ENCODE data around the gene BLVRB. TPM values are rescaled to one million over a fixed set of nuclear protein-coding genes. Genes with fewer than 3 reads are reported as not detected.
"Not testable (repeated sequence)": the region's sequence is repeated elsewhere in the genome, so short reads cannot be mapped to it uniquely, and the experiment has no call there.

The BLVRB gene
- total RNA-seq, 1 donor from 2014 or later = 141 TPM

DNA sequence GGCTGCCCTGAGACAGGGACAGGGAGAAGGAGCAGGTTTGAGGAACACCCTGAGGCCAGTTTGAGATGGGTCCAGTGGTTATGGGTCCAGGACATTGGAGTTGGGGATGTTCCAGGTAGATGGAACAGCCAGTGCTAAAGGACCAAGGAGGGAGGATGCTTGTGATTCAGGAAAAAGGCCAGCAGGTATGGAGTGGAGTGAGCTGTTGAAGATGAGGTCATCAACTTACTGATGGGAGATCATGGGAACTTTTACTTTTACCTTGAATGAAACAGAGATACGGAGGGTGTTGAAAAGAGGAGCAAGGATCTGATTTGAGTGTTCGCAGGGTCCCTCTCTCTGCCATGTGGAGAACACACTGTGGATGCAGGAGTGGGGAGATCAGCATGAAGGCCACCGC, 26.7 kb upstream of the BLVRB start:
- Histone ChIP-seq H3K9me3 (ENCODE audit: control insufficient read depth in 3 of 3, low read length in 3 of 3) (no peaks in the 10 kb centered on the region), H3K27ac (ENCODE audit: low read depth, low read length) (no peak overlapping the region), H3K4me1 (ENCODE audit: control insufficient read depth in 3 of 3, insufficient read depth in 3 of 3, low read length in 3 of 3) (no peaks in the 10 kb centered on the region), H3K27me3 (ENCODE audit: control insufficient read depth in 3 of 3, insufficient read depth in 3 of 3, low read length in 3 of 3) (peaks cover 0 to 8% (median 6%) of the 10 kb centered on the region in 3 donors), H3K4me3 (ENCODE audit: low read length in 3 of 3) (no peak overlapping the region), H3K9ac (ENCODE audit: low read depth in 1 of 3, low read length in 3 of 3) (no peak overlapping the region), H3K36me3 (ENCODE audit: control insufficient read depth in 3 of 3, insufficient read depth in 3 of 3, low read length in 3 of 3) (peaks cover 2 to 11% (median 5%) of the 10 kb centered on the region in 3 donors)

DNA sequence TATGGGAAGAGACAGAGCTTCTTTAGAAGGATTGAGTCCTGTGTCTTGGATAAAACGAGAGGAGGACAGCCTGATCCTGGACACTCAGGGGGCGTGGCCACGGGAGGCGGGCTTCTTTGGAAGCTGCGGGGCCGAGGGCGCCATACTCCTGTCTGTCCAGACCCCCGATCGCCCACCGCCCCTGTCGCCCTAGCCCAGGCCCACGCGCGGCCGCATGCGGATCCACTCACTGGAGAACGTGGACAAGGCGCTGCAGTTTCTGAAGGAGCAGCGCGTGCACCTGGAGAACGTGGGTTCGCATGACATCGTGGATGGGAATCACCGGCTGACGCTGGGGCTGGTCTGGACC, 24.3 kb upstream of the BLVRB start:
- H3K9me3 ChIP-seq (ENCODE audit: control insufficient read depth in 3 of 3, low read length in 3 of 3) = no peaks in the 10 kb centered on the region
- H3K9ac ChIP-seq (ENCODE audit: low read depth in 1 of 3, low read length in 3 of 3) = no peak overlapping the region
- H3K4me1 ChIP-seq (ENCODE audit: control insufficient read depth in 3 of 3, insufficient read depth in 3 of 3, low read length in 3 of 3) = no peaks in the 10 kb centered on the region
- H3K4me3 ChIP-seq (ENCODE audit: low read length in 3 of 3) = no peak overlapping the region
- H3K27ac ChIP-seq (ENCODE audit: low read depth, low read length) = no peak overlapping the region
- peaks cover 2 to 5% (median 2%) of the 10 kb centered on the region in 3 donors for H3K36me3 ChIP-seq (ENCODE audit: control insufficient read depth in 3 of 3, insufficient read depth in 3 of 3, low read length in 3 of 3)
- peaks cover 0 to 8% (median 6%) of the 10 kb centered on the region in 3 donors for H3K27me3 ChIP-seq (ENCODE audit: control insufficient read depth in 3 of 3, insufficient read depth in 3 of 3, low read length in 3 of 3)

DNA sequence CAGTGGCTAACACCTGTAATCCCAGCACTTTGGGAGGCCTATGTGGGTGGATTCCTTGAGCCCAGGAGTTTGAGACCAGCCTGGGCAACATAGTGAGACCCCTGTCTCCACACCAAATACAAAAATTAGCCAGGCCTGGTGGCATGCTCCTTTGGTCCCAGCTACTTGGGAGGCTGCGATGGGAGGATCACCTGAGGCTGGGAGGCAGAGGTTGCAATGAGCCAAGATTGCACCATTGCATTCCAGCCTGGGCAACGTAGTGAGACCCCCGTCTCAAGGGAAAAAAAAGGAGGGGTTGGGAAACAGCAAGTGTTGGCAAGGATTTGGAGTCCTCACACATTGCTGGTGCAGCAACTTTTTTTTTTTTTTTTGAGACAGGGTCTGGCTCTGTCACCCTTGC, 20.5 kb upstream of the BLVRB start:
- no peak overlapping the region for H3K27ac ChIP-seq (ENCODE audit: low read depth, low read length)
- H3K36me3 ChIP-seq (ENCODE audit: control insufficient read depth in 3 of 3, insufficient read depth in 3 of 3, low read length in 3 of 3) = no peaks in the 10 kb centered on the region
- no peak overlapping the region for H3K9ac ChIP-seq (ENCODE audit: low read depth in 1 of 3, low read length in 3 of 3)
- H3K4me3 ChIP-seq (ENCODE audit: low read length in 3 of 3) = no peak overlapping the region
- no peaks in the 10 kb centered on the region for H3K9me3 ChIP-seq (ENCODE audit: control insufficient read depth in 3 of 3, low read length in 3 of 3)
- H3K27me3 ChIP-seq (ENCODE audit: control insufficient read depth in 3 of 3, insufficient read depth in 3 of 3, low read length in 3 of 3) = peaks cover 0 to 8% (median 6%) of the 10 kb centered on the region in 3 donors
- no peaks in the 10 kb centered on the region for H3K4me1 ChIP-seq (ENCODE audit: control insufficient read depth in 3 of 3, insufficient read depth in 3 of 3, low read length in 3 of 3)

DNA sequence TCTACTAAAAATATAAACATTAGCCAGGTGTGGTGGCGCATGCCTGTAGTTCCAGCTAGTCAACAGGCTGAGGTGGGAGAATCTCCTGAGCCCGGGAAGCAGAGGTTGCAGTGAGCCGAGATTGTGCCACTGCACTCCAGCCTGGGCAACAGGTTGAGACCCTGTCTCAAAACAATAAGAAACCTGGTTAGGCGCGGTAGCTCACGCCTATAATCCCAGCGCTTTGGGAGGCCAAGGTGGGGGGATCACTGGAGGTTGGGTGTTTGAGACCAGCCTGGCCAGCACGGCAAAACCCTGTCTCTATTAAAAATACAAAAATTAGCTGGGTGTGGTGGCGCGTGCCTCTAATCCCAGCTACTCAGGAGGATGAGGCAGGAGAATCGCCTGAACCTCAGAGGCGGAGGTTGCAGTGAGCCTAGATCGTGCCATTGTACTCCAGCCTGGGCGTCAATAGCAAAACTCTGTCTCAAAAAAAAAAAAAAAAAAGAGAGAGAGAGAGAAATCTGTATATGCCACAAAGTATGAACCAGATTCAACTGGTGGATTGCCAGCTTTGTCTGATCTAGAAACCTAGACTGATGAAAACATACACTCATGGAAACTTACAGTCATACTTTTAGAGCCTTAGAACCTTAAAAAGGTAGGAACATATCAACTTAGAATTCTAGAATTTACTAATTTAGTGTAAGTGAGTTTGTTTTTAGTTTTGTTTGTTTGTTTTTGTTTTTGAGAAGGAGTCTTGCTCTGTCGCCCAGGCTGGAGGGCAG, 10.5 kb upstream of the BLVRB start:
- H3K4me1 ChIP-seq (ENCODE audit: control insufficient read depth in 3 of 3, insufficient read depth in 3 of 3, low read length in 3 of 3); H3K4me3 ChIP-seq (ENCODE audit: low read length in 3 of 3); H3K27me3 ChIP-seq (ENCODE audit: control insufficient read depth in 3 of 3, insufficient read depth in 3 of 3, low read length in 3 of 3); H3K27ac ChIP-seq (ENCODE audit: low read depth, low read length); H3K9ac ChIP-seq (ENCODE audit: low read depth in 1 of 3, low read length in 3 of 3); H3K9me3 ChIP-seq (ENCODE audit: control insufficient read depth in 3 of 3, low read length in 3 of 3); H3K36me3 ChIP-seq (ENCODE audit: control insufficient read depth in 3 of 3, insufficient read depth in 3 of 3, low read length in 3 of 3): not testable (repeated sequence)

DNA sequence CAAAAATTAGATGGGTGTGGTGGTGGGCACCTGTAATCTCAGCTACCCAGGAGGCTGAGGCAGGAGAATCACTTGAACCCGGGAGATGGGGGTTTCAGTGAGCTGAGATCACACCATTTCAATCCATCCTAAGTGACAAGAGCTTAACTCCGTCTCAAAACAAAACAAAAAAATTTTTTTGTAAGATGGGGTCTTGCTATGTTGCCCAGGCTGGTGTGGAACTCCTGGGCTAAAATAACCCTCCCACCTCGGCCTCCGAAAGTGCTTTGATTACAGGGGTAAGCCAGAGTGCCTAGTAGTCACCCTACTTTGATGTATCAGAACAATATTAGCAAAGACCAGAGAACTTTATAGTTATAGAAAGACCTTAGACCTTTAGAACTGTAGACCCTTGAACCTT, 9.2 kb upstream of the BLVRB start:
- no peaks in the 10 kb centered on the region for H3K27me3 ChIP-seq (ENCODE audit: control insufficient read depth in 3 of 3, insufficient read depth in 3 of 3, low read length in 3 of 3)
- no peak overlapping the region for H3K27ac ChIP-seq (ENCODE audit: low read depth, low read length)
- no peaks in the 10 kb centered on the region for H3K4me1 ChIP-seq (ENCODE audit: control insufficient read depth in 3 of 3, insufficient read depth in 3 of 3, low read length in 3 of 3)
- no peak overlapping the region for H3K9ac ChIP-seq (ENCODE audit: low read depth in 1 of 3, low read length in 3 of 3)
- peaks cover 0 to 3% (median 0%) of the 10 kb centered on the region in 3 donors for H3K36me3 ChIP-seq (ENCODE audit: control insufficient read depth in 3 of 3, insufficient read depth in 3 of 3, low read length in 3 of 3)
- no peak overlapping the region for H3K4me3 ChIP-seq (ENCODE audit: low read length in 3 of 3)
- H3K9me3 ChIP-seq (ENCODE audit: control insufficient read depth in 3 of 3, low read length in 3 of 3) = no peaks in the 10 kb centered on the region

DNA sequence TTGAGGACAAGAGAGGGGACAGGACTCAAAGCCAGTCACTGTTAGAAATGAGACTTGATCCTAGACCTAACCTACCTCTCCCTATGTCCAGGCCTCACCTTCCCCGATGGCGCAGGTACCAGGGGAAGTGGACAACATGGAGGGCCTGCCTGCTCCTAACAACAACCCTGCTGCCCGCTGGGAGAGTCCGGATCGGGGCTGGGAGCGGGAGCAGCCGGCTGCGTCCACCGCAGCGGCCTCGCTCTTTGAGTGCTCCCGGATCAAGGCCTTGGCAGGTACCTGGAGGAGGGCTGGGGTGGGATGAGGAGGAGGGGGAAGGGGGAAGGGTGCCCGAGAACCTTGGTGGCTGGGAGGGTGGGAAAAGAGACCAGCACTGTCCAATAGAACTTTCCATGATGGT, 7.0 kb upstream of the BLVRB start:
- Histone ChIP-seq H3K27ac (ENCODE audit: low read depth, low read length) (no peak overlapping the region), H3K36me3 (ENCODE audit: control insufficient read depth in 3 of 3, insufficient read depth in 3 of 3, low read length in 3 of 3) (peaks cover 0 to 1% (median 0%) of the 10 kb centered on the region in 3 donors), H3K9me3 (ENCODE audit: control insufficient read depth in 3 of 3, low read length in 3 of 3) (no peaks in the 10 kb centered on the region), H3K4me3 (ENCODE audit: low read length in 3 of 3) (no peak overlapping the region), H3K4me1 (ENCODE audit: control insufficient read depth in 3 of 3, insufficient read depth in 3 of 3, low read length in 3 of 3) (peaks cover 0 to 3% (median 0%) of the 10 kb centered on the region in 3 donors), H3K27me3 (ENCODE audit: control insufficient read depth in 3 of 3, insufficient read depth in 3 of 3, low read length in 3 of 3) (no peaks in the 10 kb centered on the region), H3K9ac (ENCODE audit: low read depth in 1 of 3, low read length in 3 of 3) (no peak overlapping the region)

DNA sequence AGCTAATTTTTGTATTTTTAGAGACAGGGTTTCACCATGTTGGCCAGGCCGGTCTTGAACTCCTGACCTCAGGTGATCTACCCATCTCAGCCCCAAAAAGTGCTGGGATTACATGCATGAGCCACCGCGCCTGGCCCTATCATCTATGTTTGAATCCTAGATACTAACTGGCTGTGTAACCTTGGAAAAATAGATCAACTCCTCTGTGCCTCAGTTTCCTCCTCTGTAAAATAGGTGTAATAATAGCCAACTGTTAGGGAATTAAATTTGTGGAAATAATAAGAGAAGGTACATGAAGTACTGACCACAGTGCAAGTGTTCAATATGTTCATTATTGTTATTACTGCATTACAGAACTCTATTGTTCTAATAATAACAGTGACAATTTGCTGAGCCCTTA, 5.6 kb upstream of the BLVRB start:
- H3K27me3 ChIP-seq (ENCODE audit: control insufficient read depth in 3 of 3, insufficient read depth in 3 of 3, low read length in 3 of 3) = no peaks in the 10 kb centered on the region
- no peaks in the 10 kb centered on the region for H3K9me3 ChIP-seq (ENCODE audit: control insufficient read depth in 3 of 3, low read length in 3 of 3)
- H3K4me3 ChIP-seq (ENCODE audit: low read length in 3 of 3) = no peak overlapping the region

DNA sequence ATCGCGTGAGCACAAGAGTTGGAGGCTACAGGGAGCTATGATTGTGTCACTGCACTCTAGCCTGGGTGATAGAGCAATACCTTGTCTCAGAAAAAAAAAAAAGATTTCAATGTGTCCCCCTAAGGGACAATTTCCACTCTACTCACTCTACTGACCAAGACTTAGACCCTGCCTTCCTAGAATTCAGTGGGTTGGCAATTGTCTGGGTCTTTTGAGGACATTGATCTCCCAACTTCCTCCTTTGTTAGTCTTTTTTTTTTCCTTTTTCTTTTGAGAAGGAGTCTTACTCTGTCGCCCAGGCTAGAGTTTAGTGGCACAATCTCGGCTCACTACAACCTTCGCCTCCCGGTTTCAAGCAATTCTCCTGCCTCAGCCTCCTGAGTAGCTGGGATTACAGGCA, 3.5 kb upstream of the BLVRB start:
- Histone ChIP-seq H3K36me3 (ENCODE audit: control insufficient read depth in 3 of 3, insufficient read depth in 3 of 3, low read length in 3 of 3) (no peaks in the 10 kb centered on the region), H3K9me3 (ENCODE audit: control insufficient read depth in 3 of 3, low read length in 3 of 3) (no peaks in the 10 kb centered on the region), H3K27ac (ENCODE audit: low read depth, low read length) (no peak overlapping the region), H3K4me1 (ENCODE audit: control insufficient read depth in 3 of 3, insufficient read depth in 3 of 3, low read length in 3 of 3) (peaks cover 24 to 27% (median 25%) of the 10 kb centered on the region in 3 donors), H3K4me3 (ENCODE audit: low read length in 3 of 3) (no peak overlapping the region), H3K27me3 (ENCODE audit: control insufficient read depth in 3 of 3, insufficient read depth in 3 of 3, low read length in 3 of 3) (no peaks in the 10 kb centered on the region), H3K9ac (ENCODE audit: low read depth in 1 of 3, low read length in 3 of 3) (no peak overlapping the region)

More for the DNA sequence above, 5.6 kb upstream of the BLVRB start:
- Histone ChIP-seq H3K4me1 (ENCODE audit: control insufficient read depth in 3 of 3, insufficient read depth in 3 of 3, low read length in 3 of 3) (peaks cover 7 to 13% (median 10%) of the 10 kb centered on the region in 3 donors), H3K27ac (ENCODE audit: low read depth, low read length) (no peak overlapping the region), H3K36me3 (ENCODE audit: control insufficient read depth in 3 of 3, insufficient read depth in 3 of 3, low read length in 3 of 3) (no peaks in the 10 kb centered on the region), H3K9ac (ENCODE audit: low read depth in 1 of 3, low read length in 3 of 3) (no peak overlapping the region)

DNA sequence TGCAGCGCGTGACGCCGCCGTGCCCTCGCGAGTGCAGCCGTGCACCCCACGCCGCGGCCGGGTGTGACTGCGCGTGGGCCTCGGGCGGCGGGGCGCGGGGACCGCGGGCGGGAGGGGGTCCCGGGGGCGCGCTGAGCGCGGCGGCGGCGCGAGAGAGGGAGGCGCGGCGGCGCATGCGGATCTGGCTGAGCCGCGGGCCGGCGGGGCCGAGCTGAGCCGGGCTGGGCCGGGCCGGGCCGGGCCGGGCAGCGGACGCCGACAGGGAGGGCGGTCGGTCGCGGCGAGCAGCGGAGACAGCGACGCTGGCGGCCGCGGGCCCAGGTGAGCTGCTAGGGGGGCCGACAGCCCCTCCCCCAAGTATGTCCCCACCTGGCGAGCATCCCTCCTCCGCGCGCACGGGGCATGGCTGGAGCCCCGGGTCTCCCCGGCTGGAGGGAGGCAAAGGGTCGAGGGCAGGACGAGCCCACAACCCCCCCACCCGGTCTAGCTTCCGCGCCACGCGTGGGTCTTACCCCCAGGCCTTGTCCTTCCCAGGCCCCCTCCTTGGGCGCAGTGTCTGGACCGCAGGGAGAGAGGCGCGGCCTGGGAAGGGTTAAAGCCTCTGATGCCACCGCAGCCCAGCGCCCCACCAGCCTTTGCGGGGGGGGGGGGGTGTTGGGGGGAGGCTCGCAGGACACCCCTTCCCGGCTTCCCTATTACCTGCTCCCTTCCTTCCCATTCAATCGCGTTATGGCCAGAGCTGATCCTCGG, 1.6 kb upstream of the BLVRB start, which contains the start of gene SPTBN4:
Gene SPTBN4 (plus strand): TSS at position 17 of the 750 bp plus-strand sequence. CDS start 5,621 bp downstream, outside the sequence.
- no peaks in the 10 kb centered on the region for H3K9me3 ChIP-seq (ENCODE audit: control insufficient read depth in 3 of 3, low read length in 3 of 3)
- peak within 1 kb of the TSS; percentile 75 to 92 (median 81) for H3K9ac ChIP-seq (ENCODE audit: low read depth in 1 of 3, low read length in 3 of 3)
- H3K36me3 ChIP-seq (ENCODE audit: control insufficient read depth in 3 of 3, insufficient read depth in 3 of 3, low read length in 3 of 3) = no peaks in the 10 kb centered on the region
- no peaks in the 10 kb centered on the region for H3K27me3 ChIP-seq (ENCODE audit: control insufficient read depth in 3 of 3, insufficient read depth in 3 of 3, low read length in 3 of 3)
- peaks cover 25 to 27% (median 25%) of the 10 kb centered on the region in 3 donors for H3K4me1 ChIP-seq (ENCODE audit: control insufficient read depth in 3 of 3, insufficient read depth in 3 of 3, low read length in 3 of 3)
- H3K27ac ChIP-seq (ENCODE audit: low read depth, low read length) = peak within 1 kb of the TSS; percentile 95
- peak within 1 kb of the TSS; percentile 92 to 94 (median 92) for H3K4me3 ChIP-seq (ENCODE audit: low read length in 3 of 3)

Measured in skeletal muscle tissue (tissue), 4 donors.